Tibial artery (tissue), 4 donors: ENCODE measurements around the gene FOXS1.

Experiments
- DNase-seq, 2 donors: peaks; one replicate each; pipeline ENCODE4 v3.0.0-alpha.2; 2019
- H3K27ac ChIP-seq, 2 donors: fragments of 200-600 bp; sonication (generic) in 1 of 2; 1 replicate in 1 of 2; 2 replicates in 1 of 2; pipeline ENCODE4 v1.5.1; 2018 to 2019; ENCODE audit warnings: mild to moderate bottlenecking in 1 of 2
- H3K27me3 ChIP-seq, 2 donors: fragments of 200-600 bp; sonication (generic) in 1 of 2; one replicate each; pipeline versions ENCODE4 v1.5.1 to v1.6.0; 2016 to 2019
- H3K36me3 ChIP-seq, 3 donors: fragments of 200-600 bp; sonication (generic) in 2 of 3; one replicate each; pipeline ENCODE4 v1.5.1; 2016 to 2019; ENCODE audit warnings: mild to moderate bottlenecking in 2 of 3
- H3K4me1 ChIP-seq, 4 donors: fragments of 200-600 bp; sonication (generic) in 2 of 4; 1 replicate in 3 of 4; 2 replicates in 1 of 4; pipeline ENCODE4 v1.5.1; 2016 to 2019
- H3K4me3 ChIP-seq, 2 donors: fragments of 200-600 bp; sonication (generic) in 1 of 2; 1 replicate in 1 of 2; 2 replicates in 1 of 2; pipeline ENCODE4 v1.5.1; 2018 to 2019; ENCODE audit warnings: mild to moderate bottlenecking in 2 of 2
- H3K9me3 ChIP-seq, 3 donors: fragments of 200-600 bp; sonication (generic) in 1 of 3; one replicate each; pipeline ENCODE4 v1.5.1; 2016 to 2019
- CTCF ChIP-seq, 2 experiments: fragments of 200-600 bp in 1 of 2; fragments of 450-650 bp in 1 of 2; IDR thresholded peaks; one replicate each; pipeline ENCODE4 v1.5.1; 2017 to 2019; ENCODE audit warnings: antibody characterized with exemption in 2 of 2, mild to moderate bottlenecking in 1 of 2, moderate library complexity in 1 of 2
- intact Hi-C: fragments of 100-400 bp; cut with DNase I; formaldehyde crosslinking; loops from one replicate; pipeline ENCODE4 v1.15.0; 2023; ENCODE audit warnings: low total_unique reads

Gene FOXS1

GRCh38 chr20:31863296-31864085 is 18.1 kb upstream of the FOXS1 start:
- no peak overlapping the region for H3K4me3 ChIP-seq
- peaks cover 0 to 5% (median 0%) of the 10 kb centered on the region in 3 donors for H3K36me3 ChIP-seq
- intact Hi-C loops = no loop called here
- no peak for DNase-seq
- H3K4me1 ChIP-seq = peaks cover 5 to 32% (median 20%) of the 10 kb centered on the region in 4 donors
- no peak for TF ChIP-seq CTCF (IDR thresholded peaks at IDR 0.05)
- H3K27me3 ChIP-seq = peaks cover 0 to 26% of the 10 kb centered on the region in 2 donors
- no peak overlapping the region for H3K27ac ChIP-seq
- H3K9me3 ChIP-seq = no peaks in the 10 kb centered on the region

- Histone ChIP-seq H3K36me3 (peaks cover 0 to 5% (median 0%) of the 10 kb centered on the region in 3 donors), H3K9me3 (no peaks in the 10 kb centered on the region), H3K27ac (no peak overlapping the region), H3K4me1 (peaks cover 5 to 22% (median 16%) of the 10 kb centered on the region in 4 donors), H3K4me3 (no peak overlapping the region), H3K27me3 (peaks cover 0 to 36% of the 10 kb centered on the region in 2 donors)
- intact Hi-C loops = no loop called here
- DNase-seq = no peak
- no peak for TF ChIP-seq CTCF (IDR thresholded peaks at IDR 0.05)
Measured at GRCh38 chr20:31862506-31862905, 17.1 kb upstream of the FOXS1 start.

GRCh38 chr20:31862157-31862470 is 16.7 kb upstream of the FOXS1 start:
- Histone ChIP-seq H3K36me3 (peaks cover 0 to 5% (median 0%) of the 10 kb centered on the region in 3 donors), H3K9me3 (no peaks in the 10 kb centered on the region), H3K4me3 (no peak overlapping the region), H3K27ac (no peak overlapping the region), H3K27me3 (peaks cover 0 to 40% of the 10 kb centered on the region in 2 donors), H3K4me1 (peaks cover 5 to 22% (median 16%) of the 10 kb centered on the region in 4 donors)
- intact Hi-C loops = no loop called here
- no peak for TF ChIP-seq CTCF (IDR thresholded peaks at IDR 0.05)
- no peak for DNase-seq

GRCh38 chr20:31861385-31862156 is 16.2 kb upstream of the FOXS1 start:
- DNase-seq = no peak
- no peak for TF ChIP-seq CTCF (IDR thresholded peaks at IDR 0.05)
- H3K36me3 ChIP-seq = peaks cover 0 to 5% (median 0%) of the 10 kb centered on the region in 3 donors
- H3K4me1 ChIP-seq = peaks cover 5 to 22% (median 16%) of the 10 kb centered on the region in 4 donors
- no peaks in the 10 kb centered on the region for H3K9me3 ChIP-seq
- peaks cover 0 to 45% of the 10 kb centered on the region in 2 donors for H3K27me3 ChIP-seq
- H3K27ac ChIP-seq = no peak overlapping the region
- peak overlapping the region; percentile 42 to 50 for H3K4me3 ChIP-seq
- intact Hi-C loops = no loop called here

GRCh38 chr20:31861135-31861384 is 15.7 kb upstream of the FOXS1 start:
- H3K4me1 ChIP-seq = peaks cover 5 to 22% (median 16%) of the 10 kb centered on the region in 4 donors
- H3K36me3 ChIP-seq = peaks cover 0 to 5% (median 0%) of the 10 kb centered on the region in 3 donors
- H3K9me3 ChIP-seq = no peaks in the 10 kb centered on the region
- no peak for TF ChIP-seq CTCF (IDR thresholded peaks at IDR 0.05)
- no peak overlapping the region for H3K27ac ChIP-seq
- peak overlapping the region; percentile 42 to 50 for H3K4me3 ChIP-seq
- DNase-seq = no peak
- intact Hi-C loops = no loop called here
- H3K27me3 ChIP-seq = peaks cover 0 to 50% of the 10 kb centered on the region in 2 donors
